ENCODE data around the gene TIMM10B. TPM values are rescaled to one million over a fixed set of nuclear protein-coding genes. Genes with fewer than 3 reads are reported as not detected.

Gene TIMM10B
- total and polyA plus RNA-seq, 2 of the 4 experiments (the other 2 are of a cell fraction), result 24.7 to 27.1 TPM

- Histone ChIP-seq H2BK15ac (ENCODE audit: low read depth, low read length) (no peak overlapping the region), H3K27me3 (ENCODE audit: control insufficient read depth, insufficient read depth, low read length) (no peaks in the 10 kb centered on the region), H3K23ac (ENCODE audit: low read depth, low read length) (no peak overlapping the region), H3K4ac (ENCODE audit: low read depth, low read length) (no peak overlapping the region), H2AFZ (replicated peaks; ENCODE audit: low read length, poor library complexity) (no peak overlapping the region), H3K4me1 (ENCODE audit: control insufficient read depth, insufficient read depth, low read length) (no peaks in the 10 kb centered on the region), H3K27ac (ENCODE audit: insufficient read depth, low read length) (no peak overlapping the region), H3K56ac (ENCODE audit: extremely low read depth, insufficient read depth, low read length) (no peak overlapping the region), H3K14ac (replicated peaks; ENCODE audit: low read depth, low read length) (no peak overlapping the region), H2BK5ac (ENCODE audit: low read depth, low read length, poor library complexity, severe bottlenecking) (no peak overlapping the region), H2AK9ac (replicated peaks; ENCODE audit: low read depth, low read length, poor library complexity) (no peak overlapping the region), H3K9ac (ENCODE audit: low read depth, low read length) (no peak overlapping the region), H3K36me3 (ENCODE audit: control insufficient read depth, insufficient read depth, low read length) (peaks cover 18% of the 10 kb centered on the region), H2BK20ac (ENCODE audit: low read depth, low read length) (no peak overlapping the region), H2AK5ac (ENCODE audit: low read depth, low read length) (no peak overlapping the region), H4K8ac (ENCODE audit: low read depth in 2 of 2, low read length in 2 of 2) (no peak overlapping the region), H4K20me1 (ENCODE audit: insufficient read depth, low read length) (no peaks in the 10 kb centered on the region), H3K79me1 (ENCODE audit: low read depth in 1 of 2, low read length in 2 of 2) (peaks cover 0 to 3% of the 10 kb centered on the region in 2 experiments; a peak in 1 of 4 replicates), H4K5ac (ENCODE audit: low read depth, low read length) (no peak overlapping the region), H3K9me1 (ENCODE audit: insufficient read depth, low read length) (peaks cover 9% of the 10 kb centered on the region; the same call in 1 of the 2 replicates), H3K9me3 (ENCODE audit: control insufficient read depth, insufficient read depth, low read length) (no peaks in the 10 kb centered on the region), H4K91ac (ENCODE audit: insufficient read depth, low read depth, low read length) (no peak overlapping the region), H2BK120ac (ENCODE audit: low read depth, low read length) (no peak overlapping the region), H3K18ac (ENCODE audit: low read depth, low read length) (no peak overlapping the region), H3K4me3 (ENCODE audit: insufficient read depth, low read depth, low read length) (no peak overlapping the region), H3K4me2 (ENCODE audit: low read depth, low read length) (no peak overlapping the region)
- POLR2A ChIA-PET (ENCODE audit: unreplicated experiment), result no interaction called here
- no peak for ATAC-seq (ENCODE audit: low read depth)
- BruUV-seq (replicated peaks), result no TSS peak
- WGBS, 2 experiments (ENCODE audit: extremely low coverage in 2 of 2, insufficient read length in 1 of 2), result no CpG with 5 or more reads among the region's 3 CpGs
- no peak for TF ChIP-seq CTCF (conservative IDR thresholded peaks at IDR 0.05; ENCODE audit: low read depth, low read length)
- no peak for TF ChIP-seq NFE2L2 (IDR thresholded peaks at IDR 0.05; ENCODE audit: low read depth, low read length)
- no peak for TF ChIP-seq MXI1 (IDR thresholded peaks at IDR 0.05; ENCODE audit: borderline replicate concordance, low read depth, low read length)
- DNase-seq, result no peak
- intact Hi-C loops (cut with micrococcal nuclease), result no loop called here
- in situ Hi-C loops (cut with MboI; ENCODE audit: low sequenced_read_pairs), result no loop called here
- dilution Hi-C loops (cut with HindIII; ENCODE audit: low sequenced_read_pairs, unreplicated experiment), result no loop called here
- CTCF ChIA-PET, result no interaction called here
Measured at GRCh38 chr11:6502382-6502781, 21.1 kb downstream of the TIMM10B start.

All from IMR-90 (cell line).